CD4-positive, alpha-beta T cell treated with Interleukin-17A for 1 hour (primary cell): ENCODE results near the gene RBBP8.
"Not testable (repeated sequence)": the region's sequence is repeated elsewhere in the genome, so short reads cannot be mapped to it uniquely, and the experiment has no call there.

Source experiments
- DNase-seq: peaks from one replicate; pipeline ENCODE4 v3.0.0-alpha.2; 2020

The RBBP8 gene

GRCh38 chr18:22946217-22946616 is 13.1 kb downstream of the RBBP8 start:
- no peak for DNase-seq

- DNase-seq: no peak
Observed at GRCh38 chr18:22946846-22947245, 13.7 kb downstream of the RBBP8 start.

- no peak for DNase-seq
Observed at GRCh38 chr18:22951823-22952222, 18.7 kb downstream of the RBBP8 start.

DNA sequence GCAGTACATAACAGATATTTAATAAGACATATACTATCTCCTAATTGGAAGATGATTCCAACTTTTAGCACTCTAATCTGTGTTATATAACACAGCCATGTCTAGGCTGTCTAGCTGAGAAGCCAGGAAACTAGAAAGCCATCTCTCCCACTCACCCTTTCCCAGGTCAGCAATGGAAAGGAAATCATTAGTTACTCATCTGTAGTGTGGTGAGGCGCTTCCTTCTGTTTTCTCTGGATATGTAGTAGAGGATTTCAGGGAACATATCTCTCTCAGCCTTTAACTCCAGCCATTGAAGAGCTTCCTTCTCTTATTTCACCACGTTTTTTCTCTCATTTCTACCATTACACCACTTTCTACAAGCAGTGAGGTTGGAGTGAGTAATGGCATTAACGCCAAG is 19.4 kb downstream of the RBBP8 start:
- no peak for DNase-seq

GRCh38 chr18:22953982-22954381 is 20.9 kb downstream of the RBBP8 start:
- not testable (repeated sequence) for DNase-seq

DNA sequence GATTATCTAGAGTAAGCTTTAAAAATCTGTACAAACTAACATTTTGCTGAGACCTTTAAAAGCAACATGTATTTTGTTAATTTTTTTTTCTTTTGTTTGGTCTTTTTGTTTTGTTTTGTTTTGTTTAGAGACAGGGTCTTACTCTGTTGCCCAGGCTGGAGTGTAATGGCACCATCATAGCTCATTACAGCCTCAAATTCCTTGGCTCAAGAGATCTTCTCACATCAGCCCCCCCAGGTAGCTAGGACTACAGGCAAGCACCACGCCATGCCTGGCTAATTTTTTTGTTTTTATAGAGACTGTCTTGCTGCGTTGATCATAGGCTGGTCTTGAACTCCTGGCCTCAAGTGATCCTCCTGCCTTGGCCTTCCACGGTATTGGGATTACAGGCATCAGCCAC is 23.1 kb downstream of the RBBP8 start:
- DNase-seq: no peak

DNA sequence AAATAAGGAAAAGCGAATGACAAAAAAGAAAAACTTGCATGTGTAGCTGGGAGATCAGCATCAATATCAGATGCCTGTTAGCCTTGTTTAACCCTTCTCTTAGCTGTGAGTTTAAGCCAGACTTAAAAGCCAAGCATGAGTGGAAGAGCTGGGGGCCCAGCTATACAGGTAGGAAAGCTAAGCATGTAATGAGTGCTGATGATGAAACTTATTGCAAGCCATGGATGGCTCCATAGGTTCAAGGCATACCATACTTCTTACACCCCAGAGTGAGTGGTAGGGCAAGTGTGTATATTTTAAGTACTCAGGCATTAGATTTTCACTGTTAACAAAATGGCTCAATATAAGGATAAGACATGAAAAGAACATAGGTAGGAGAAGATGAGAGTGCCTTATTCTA is 28.0 kb downstream of the RBBP8 start:
- DNase-seq: no peak

DNA sequence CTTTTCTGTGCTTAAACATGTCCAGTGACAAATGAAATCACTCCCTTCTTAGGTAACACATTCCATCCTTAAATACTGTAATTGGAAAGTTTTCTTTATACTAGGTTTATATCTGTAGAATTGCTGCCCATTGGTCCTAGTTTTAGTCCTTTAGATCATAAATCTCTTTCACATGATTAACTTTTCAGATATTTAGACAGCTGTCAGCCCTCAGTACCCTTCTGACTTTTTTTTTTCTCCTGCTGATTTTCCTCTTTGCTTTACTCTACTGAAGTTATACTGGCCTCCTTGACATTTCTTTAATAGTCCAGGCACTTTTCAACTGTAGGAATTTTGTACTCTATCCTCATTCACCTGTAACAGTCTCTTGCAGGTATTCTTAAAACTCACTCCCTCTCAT is 28.9 kb downstream of the RBBP8 start:
- DNase-seq: no peak

GRCh38 chr18:22964116-22964515 is 31.0 kb downstream of the RBBP8 start:
- DNase-seq: no peak

- no peak for DNase-seq
Observed at GRCh38 chr18:22964722-22965121, 31.6 kb downstream of the RBBP8 start.

- DNase-seq: no peak
Observed at GRCh38 chr18:22971038-22971437, 37.9 kb downstream of the RBBP8 start.

DNA sequence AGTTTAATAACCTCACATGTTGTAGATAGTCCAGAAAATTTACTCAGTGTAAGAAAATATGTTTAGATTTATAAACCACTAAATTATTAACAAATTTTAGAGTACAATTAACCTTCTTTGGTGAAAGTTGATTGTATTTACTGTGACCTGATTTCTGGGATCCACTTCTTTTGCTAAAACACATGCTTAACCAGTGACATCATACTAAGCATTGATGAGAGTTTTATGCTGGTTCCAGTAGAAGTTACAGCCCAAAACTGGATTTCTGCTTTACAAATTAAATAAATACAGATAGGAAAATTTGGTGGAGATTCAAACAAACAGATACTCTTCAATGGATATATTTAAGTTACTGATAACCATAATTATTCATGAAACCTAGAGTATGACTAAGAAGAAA is 40.9 kb downstream of the RBBP8 start:
- no peak for DNase-seq

DNA sequence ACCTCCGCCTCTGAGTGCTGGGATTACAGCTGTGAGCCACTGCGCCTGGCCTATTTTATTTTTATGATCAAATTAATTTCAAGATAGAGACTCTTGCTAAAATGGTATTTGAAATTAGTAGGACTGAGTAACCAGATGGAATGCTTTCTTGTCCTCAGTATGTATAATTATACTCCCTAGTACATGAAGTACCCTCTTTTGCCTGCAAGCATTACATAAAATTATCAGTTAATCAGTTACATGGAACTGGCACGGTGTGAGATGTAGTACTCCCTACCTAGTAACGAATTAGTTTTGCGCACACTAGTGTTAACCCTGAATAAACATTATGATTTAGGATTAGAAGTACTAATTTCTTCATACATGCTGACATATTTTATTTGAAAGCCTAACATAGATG is 41.6 kb downstream of the RBBP8 start:
- no peak for DNase-seq

DNA sequence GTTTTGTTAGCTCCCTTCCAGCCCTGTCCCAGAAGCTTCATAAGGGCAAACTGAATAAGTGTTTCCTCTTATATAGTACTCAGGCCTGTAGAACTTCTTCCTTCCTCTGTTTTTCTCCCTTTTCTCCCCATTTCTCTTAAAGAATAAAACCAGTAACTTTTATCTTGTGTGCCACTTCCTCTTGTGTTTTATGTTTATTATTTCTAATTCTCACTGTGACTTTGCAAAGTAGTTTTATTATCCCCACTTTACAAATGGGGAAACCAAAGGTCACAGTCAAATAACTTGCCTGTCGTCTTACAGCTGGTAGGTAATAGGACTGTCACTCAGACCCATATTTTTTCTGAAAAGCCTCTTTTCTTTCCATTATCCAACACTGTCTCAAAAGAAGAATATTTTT is 42.4 kb downstream of the RBBP8 start:
- DNase-seq: no peak

DNA sequence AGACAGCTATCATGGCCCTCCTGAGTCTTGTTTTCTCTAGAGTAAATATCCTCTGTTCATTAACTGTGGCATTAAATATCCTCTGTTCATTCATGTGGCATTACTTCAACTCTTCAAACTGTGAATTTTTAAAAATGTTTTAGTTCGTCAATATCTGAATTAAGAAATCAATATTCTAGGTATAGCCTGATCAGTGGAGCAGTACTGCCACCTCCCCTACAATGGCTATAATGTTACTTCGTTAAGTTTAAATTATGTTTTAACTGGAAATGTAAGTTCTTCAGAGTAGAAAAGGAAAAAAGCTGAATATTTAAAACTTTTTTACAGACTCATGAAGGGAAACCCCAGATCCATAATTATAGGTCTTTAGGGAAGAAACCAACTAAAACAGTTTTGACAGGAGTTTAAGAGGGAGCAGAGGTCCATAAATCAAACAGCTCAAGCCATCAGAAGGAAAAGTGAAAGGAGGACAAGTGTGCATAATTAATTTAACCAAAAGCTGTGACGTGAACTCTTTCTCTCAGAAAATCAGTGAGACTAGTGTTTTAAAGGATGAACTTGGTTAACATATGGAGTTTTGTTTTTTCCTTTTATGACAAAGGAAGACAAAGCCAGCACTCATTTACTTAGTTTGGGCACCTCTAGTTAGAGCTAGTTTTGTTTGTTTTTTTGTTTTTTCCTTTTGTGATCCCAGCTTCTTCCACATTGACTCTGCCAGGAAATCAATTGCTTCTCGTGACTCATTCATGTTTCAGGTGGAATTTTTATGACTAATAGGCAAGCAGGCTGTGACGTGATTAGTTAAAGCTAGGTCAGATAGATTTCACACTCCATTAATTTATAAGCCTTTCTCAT is 44.9 kb downstream of the RBBP8 start:
- peak; percentile 29 for DNase-seq

DNA sequence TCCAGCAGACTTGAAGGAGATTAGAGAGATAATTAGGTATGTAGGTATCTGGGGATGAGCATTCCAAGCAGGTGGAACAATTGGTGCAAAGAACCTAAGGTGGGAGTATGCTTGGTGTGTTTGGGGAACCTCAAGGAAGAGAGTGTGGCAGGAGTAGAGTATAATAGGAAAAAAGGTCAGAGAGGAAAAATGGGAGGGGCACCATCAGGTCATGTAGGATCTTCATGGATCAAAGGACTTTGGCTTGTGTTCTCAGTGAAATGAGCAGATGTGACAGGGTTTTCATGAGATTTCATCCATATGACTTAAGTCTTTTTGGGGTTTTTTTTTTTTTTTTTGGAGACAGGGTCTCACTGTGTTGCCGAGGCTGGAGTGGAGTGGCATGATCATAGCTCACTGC is 47.3 kb downstream of the RBBP8 start:
- DNase-seq: no peak

DNA sequence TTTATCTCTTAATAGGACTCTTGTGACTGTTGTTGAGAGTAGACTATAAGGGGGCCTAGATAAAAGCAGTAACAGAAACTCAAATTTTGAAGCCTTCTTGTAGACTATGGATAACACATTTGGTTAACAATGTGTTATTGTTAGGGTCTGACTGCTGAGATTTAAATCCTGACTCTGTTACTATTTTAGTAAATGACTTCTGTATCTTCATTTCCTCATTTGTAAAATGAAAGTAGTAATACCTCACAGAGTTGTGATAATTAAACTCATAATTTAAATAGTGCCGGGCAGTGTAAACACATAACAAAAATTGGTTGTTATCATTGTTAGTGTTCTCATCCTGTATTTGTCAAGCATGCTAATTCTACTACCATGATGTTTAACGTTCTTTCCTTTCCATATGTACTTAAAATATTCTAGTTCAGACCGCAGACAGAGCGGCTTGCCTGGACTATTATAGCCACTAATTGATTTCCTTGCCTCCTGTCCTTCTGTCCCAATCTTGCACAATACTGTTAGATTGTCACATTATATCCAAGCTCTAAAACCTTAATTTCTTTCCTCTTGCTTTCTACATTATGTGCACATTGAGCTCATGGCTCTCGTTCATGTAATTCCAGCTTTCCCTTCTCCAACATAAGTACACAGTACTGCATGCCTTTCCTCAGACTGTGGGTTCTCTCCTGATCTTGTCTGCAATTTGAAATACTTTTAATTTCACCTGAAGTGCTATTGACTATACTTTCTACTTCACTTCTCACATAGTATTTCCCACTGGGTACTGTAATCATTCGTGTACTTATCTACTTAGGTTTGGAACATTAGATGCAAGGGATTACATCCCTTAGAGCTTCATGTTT is 48.4 kb downstream of the RBBP8 start:
- no peak for DNase-seq

GRCh38 chr18:22983175-22983574 is 50.0 kb downstream of the RBBP8 start:
- peak; percentile 38 for DNase-seq

GRCh38 chr18:22985250-22985649 is 52.1 kb downstream of the RBBP8 start:
- no peak for DNase-seq

DNA sequence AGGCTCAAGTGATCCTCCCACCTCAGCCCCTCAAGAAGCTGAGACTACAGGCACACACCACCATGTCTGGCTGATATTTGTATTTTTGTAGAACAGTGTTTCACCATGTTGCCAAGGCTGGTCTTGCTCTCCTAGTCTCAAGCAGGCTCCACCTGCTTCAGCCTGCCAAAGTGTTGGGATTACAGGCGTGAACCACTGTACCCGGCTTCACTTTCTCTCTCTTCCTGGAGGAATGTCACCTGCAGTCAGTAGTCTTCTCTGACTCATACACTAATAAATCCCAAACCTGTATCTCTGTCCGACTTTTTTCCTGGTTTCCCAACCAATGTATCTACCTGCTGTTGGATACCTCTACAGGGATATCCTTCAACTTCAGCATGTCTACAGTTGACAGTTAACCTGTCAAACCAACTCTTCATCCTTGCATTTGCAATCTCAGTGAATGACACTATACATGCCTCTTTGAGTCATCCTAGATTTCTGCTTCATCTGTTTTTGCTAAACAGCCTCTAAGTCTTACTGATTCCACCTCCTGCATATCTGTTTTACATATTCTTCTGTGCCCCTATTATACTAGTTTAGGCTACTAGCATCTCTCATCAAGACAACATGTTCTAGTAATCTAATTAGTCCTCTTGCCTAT is 54.5 kb downstream of the RBBP8 start:
- no peak for DNase-seq

- DNase-seq: no peak
Observed at GRCh38 chr18:22988208-22988607, 55.1 kb downstream of the RBBP8 start.

DNA sequence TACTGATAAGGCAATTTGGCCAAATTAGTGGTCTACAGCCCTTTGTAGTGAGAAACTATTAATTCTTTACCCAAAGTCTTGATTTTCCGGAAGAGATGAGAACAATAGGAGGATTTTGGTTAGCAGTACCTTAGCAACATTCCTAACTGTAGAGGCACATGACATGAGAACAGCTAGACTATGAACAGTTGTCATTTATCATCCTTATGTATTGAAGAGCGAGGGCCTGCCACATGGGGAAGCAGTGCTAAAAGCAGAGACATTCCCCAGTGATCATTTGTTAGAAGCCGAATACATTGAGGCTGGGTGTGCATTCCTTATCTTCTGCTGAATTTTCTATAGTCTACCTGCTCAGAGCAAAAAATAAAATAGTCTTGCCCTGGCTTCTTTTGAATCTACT is 65.2 kb downstream of the RBBP8 start:
- no peak for DNase-seq

DNA sequence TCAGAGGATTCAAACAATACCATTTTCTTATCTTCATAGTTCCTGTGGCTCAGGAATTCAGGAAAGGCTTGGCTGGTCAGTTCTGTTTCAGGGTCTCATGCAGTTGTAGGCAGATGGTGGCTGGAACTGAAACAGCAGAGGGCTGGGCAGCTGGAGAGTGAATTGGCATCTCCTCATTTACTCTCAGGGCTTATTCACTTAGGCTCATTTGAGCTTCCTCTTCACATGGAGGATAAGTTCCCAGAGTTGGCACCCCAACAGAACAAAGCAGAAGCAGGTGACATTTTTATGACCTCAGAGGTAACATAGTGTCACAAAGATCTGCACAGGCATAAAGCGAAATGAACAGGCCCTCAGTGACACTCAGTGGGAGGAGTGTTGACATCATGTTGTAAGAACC is 66.1 kb downstream of the RBBP8 start:
- DNase-seq: no peak

GRCh38 chr18:22999647-23000046 is 66.5 kb downstream of the RBBP8 start:
- no peak for DNase-seq
